Measurements from ENCODE around the gene CHMP4A. TPM values are rescaled to one million over a fixed set of nuclear protein-coding genes. Genes with fewer than 3 reads are reported as not detected.

Gene CHMP4A
- total and polyA plus RNA-seq, 2 of the 13 experiments (the other 11 are each of a cell fraction or from before 2014, with no cell fraction given): 83.6 to 113 TPM

- peak; percentile 89 for TF ChIP-seq RXRB (CRISPR knock-in tag; IDR thresholded peaks at IDR 0.05; ENCODE audit: borderline replicate concordance)
- peak; percentile 98 for TF ChIP-seq ZNF335 (CRISPR knock-in tag; IDR thresholded peaks at IDR 0.05)
- peak in 1 of 2 experiments; percentile 46; a peak in 1 of 4 replicates for TF ChIP-seq REST (IDR thresholded peaks at IDR 0.05; ENCODE audit: borderline replicate concordance in 1 of 2, low read depth in 1 of 2, low read length in 2 of 2)
- peak; percentile 100 for TF ChIP-seq SALL2 (CRISPR knock-in tag; IDR thresholded peaks at IDR 0.05)
- peak; percentile 91 for TF ChIP-seq ZBTB20 (CRISPR knock-in tag; IDR thresholded peaks at IDR 0.05; ENCODE audit: borderline replicate concordance, low read depth)
- peak; percentile 64 for TF ChIP-seq BCL6 (CRISPR knock-in tag; IDR thresholded peaks at IDR 0.05)
- TF ChIP-seq NR2F1 (CRISPR knock-in tag; IDR thresholded peaks at IDR 0.05): peak in 1 of 2 experiments; percentile 56; a peak in 1 of 4 replicates
- TF ChIP-seq MAFG (CRISPR knock-in tag; IDR thresholded peaks at IDR 0.05): no peak
- peak; percentile 78; the same call in 1 of the 2 replicates for TF ChIP-seq TOE1 (CRISPR knock-in tag; IDR thresholded peaks at IDR 0.05)
- peak; percentile 81 to 93 for TF ChIP-seq KLF16 (CRISPR knock-in tag; IDR thresholded peaks at IDR 0.05)
- peak; percentile 88 for TF ChIP-seq RXRA (CRISPR knock-in tag; IDR thresholded peaks at IDR 0.05)
- peak; percentile 100 for TF ChIP-seq ARID4A (CRISPR knock-in tag; IDR thresholded peaks at IDR 0.05; ENCODE audit: borderline replicate concordance)
- TF ChIP-seq THAP11 (CRISPR knock-in tag; IDR thresholded peaks at IDR 0.05): peak; percentile 96
- peak; percentile 84; the same call in 1 of the 2 replicates for TF ChIP-seq ZNF616 (CRISPR knock-in tag; IDR thresholded peaks at IDR 0.05; ENCODE audit: low read depth)
- TF ChIP-seq POLR2G (IDR thresholded peaks at IDR 0.05; ENCODE audit: low read depth, low read length): peak; percentile 100
- TF ChIP-seq E2F5 (CRISPR knock-in tag; conservative IDR thresholded peaks at IDR 0.05): peak; percentile 85
- no peak for TF ChIP-seq RNF219 (CRISPR knock-in tag; IDR thresholded peaks at IDR 0.05)
Measured at GRCh38 chr14:24212924-24213865, at the start of gene CHMP4A (continued).

Measured in HepG2 (cell line).